ENCODE measurements around the gene THRB.
A peak's percentile ranks its signal among the peaks of the same experiment; 100 is the strongest.

The THRB gene

DNA sequence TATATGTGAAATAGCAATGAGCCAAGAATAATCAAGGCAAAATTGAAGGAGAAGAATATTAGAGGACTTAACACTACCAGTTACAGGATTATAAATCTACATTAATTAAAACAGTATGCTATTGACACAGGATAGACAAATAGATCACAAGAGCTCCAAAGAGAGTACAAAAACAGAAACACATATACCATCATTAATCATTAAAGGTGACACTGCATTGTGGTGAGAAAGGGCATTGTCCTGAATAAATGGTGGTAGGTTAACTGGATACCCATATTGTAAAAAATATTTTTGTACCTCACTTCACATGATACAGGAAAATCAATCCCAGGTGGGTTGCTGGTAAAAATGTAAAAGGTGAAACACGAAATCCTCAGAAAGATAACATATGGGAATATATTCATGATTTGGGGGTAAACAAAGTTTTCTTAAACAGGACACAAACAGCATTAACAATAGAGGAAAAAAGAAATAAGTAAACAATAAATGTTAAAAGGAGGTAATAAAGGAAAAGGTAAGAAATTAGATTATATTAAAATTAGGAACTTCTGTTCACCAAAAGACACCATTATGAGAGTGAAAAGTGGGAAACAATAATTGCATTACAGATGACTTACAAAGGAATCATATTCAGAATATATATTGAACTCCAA, 145.2 kb downstream of the THRB start:
- no peak for DNase-seq (ENCODE audit: low spot score)

DNA sequence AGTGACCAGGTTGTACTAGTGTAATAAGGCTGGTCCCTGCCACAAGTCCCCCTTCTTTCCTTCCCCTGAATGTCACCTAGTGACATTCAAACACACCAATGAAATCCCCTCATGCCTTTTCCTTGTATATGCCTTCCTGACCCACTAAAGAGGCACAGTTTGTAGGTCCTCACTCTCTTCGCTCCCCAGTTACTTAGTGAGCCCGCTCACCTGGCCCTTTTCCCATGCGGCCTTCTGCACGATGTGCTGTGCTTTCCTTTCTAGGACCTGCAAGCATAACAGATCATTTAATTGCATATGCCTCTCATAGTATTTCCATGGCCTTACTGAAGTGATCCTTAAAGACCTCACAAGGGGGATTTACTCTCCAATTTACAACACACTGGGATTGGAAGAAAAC, 146.3 kb downstream of the THRB start:
- DNase-seq (ENCODE audit: low spot score), result no peak

DNA sequence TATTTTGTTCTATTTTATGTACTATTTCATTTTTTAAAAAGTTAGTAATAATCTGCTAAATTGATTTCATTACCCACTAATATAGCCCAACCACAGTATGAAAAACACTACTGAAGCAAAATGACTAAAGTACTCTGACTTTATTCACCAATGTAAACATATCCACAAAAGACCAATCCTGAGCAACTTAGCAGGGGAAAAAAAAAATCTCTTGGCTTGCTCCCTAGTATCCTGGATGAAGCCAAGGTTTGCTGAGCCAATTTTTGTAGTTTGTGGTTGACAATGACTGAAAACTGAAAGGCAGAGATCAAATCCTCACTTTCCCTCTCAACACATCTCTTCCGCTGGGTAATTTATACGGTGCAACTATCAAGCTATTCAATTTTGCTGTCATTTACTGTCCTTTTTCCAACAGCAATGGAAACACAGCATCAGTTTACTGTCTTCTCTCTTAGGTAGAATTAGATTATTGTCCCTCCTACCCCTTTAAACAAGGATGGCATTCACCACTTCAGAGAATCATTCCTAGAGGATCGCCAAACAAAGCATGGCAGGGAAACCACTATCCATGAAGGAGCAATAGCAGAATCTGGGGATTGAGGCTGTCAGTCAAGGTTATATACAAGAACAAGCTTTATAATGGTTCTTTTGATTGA, 149.7 kb downstream of the THRB start:
- DNase-seq (ENCODE audit: low spot score), result peak; percentile 24

- no peak for DNase-seq (ENCODE audit: low spot score)
Observed at GRCh38 chr3:24343084-24343783, 151.4 kb downstream of the THRB start.

- no peak for DNase-seq (ENCODE audit: low spot score)
Observed at GRCh38 chr3:24342275-24342674, 152.4 kb downstream of the THRB start.

DNA sequence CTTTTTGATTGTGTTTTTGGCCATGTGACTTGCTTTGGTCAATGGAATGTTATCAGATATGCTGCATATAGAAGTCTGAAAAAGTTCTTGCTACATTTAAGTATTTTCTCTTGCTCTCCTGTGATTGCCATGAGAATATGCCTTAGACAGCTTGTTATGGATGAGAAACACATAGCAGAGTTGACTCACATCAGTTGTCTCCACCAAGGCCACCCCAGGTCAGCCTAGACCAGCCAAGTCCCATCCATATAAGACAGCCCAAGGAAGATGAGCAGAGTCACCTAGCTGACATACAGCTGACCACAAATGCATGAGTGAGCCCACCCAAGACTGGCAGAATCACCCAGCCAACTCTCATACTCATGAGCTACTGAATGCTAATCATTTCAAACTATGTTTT, 153.0 kb downstream of the THRB start:
- DNase-seq (ENCODE audit: low spot score), result no peak

- no peak for DNase-seq (ENCODE audit: low spot score)
Observed at GRCh38 chr3:24340966-24341365, 153.7 kb downstream of the THRB start.

DNA sequence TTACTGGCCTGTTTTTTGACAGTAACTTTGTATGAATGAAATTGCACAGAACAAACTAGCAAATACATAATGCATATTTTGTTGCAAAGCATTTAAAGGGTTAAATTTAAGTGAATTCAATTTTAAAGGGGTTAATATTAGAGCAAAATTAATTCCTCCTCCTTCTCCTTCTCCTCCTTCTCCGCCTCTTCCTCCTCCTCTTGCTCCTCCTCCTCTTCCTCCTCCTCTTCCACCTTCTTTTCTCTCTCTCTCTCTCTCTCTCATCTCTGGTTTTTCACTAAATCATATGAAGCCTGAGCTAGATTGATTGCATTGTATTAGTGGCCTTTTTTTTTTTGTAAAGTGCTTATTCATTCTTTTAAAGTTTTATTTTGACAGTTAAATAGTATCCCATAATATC, 154.5 kb downstream of the THRB start:
- no peak for DNase-seq (ENCODE audit: low spot score)

DNA sequence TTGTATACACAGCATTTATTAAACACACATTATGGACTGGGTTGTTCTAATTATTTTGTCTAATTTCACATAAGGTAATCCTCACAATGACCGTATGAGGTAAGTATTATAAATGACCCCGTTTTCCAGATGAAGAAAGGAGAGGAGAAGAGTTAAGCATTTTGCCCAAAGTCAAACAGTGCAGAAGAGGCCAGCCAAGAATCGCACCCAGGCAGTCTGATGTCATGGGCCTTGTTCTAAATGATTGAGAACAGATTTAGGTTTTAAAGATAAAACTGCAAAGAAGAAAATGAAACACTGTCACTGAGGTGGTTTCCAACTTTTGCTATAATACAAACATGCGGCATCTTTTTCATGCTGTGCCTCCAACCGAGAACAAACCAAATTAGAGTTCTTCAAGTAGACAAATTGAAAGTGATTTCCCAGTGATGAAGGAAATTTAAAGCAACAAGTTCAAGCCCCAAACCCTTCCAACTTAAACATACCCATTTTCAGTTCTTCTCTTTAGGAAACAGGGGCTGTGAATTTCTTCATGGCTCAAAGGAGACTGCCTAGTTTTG, 155.3 kb downstream of the THRB start:
- DNase-seq (ENCODE audit: low spot score), result no peak

DNA sequence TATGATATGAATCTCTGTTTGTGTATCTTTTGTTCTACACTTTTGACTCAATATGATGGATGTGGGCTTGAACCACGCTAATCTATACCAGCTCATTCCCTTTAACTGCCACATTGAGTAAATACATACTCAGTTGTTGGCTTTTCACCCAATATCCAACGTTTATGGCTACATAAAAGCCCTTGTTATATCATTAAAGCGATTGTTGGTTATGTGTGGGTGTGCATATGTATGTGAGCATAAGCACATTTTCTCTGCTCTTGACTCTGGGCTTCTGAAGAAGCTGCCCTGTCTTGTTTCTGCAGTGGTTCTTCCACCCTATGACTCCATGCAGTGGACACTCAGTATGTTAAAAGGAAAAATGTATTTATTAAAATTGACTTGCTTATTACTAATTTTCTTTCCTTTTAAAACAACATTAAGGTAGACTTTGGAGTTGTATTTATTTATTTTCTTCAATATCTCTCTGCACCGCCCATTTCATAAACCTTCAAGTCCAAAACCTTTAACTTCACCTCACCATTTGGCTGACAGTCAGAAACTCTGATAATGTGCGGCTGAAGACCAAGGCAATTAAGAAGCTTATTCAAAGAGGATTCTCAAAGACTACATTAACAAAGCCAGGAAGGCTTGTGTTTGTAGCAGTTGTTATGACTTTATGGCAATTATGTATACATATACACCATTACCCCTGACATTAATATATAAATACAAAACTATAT, 156.1 kb downstream of the THRB start:
- DNase-seq (ENCODE audit: low spot score), result no peak

- DNase-seq (ENCODE audit: low spot score), result peak; percentile 84
Observed at GRCh38 chr3:24336101-24336500, 158.5 kb downstream of the THRB start.

DNA sequence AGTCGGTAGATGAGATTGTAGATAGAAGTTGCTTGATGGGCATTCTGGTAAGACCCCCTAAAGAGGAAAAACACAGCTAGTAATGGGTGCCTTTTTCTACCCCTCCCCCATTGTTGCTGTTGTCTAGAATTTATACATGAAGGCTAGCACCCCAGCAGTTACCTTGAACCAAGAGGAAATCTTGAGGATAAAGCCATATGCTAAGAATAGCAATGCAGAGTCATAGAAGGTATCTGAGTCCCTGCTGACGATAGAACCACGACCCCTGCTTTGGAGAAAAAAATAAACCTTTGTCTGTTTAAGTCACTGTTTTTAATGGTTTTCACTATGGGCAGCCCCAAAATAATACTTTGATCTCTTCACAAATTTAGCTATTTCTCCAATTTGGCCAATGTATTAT, 162.6 kb downstream of the THRB start:
- no peak for DNase-seq (ENCODE audit: low spot score)

GRCh38 chr3:24323272-24323671, 171.4 kb downstream of the THRB start:
- DNase-seq (ENCODE audit: low spot score), result no peak

DNA sequence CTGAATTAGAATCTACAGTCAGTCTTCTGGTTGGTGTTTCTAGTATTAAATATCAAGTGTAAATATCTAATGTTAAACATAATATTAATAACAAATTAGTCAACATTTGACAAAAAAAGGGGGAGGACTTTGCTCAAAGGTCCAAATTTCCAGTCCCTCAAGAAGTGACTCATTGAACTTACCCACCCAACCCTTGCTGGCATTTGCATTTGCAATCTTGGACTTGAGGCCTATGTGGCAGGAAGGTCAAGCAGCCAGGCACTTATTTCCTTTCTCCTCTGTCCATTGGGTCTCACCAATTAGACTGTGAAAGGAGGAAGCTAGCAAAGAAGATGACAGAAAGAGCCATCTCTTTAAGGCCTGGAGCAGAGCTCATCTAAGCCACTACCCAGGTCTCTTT, 174.0 kb downstream of the THRB start:
- DNase-seq (ENCODE audit: low spot score), result no peak

GRCh38 chr3:24318677-24319287, 175.9 kb downstream of the THRB start:
- no peak for DNase-seq (ENCODE audit: low spot score)

DNA sequence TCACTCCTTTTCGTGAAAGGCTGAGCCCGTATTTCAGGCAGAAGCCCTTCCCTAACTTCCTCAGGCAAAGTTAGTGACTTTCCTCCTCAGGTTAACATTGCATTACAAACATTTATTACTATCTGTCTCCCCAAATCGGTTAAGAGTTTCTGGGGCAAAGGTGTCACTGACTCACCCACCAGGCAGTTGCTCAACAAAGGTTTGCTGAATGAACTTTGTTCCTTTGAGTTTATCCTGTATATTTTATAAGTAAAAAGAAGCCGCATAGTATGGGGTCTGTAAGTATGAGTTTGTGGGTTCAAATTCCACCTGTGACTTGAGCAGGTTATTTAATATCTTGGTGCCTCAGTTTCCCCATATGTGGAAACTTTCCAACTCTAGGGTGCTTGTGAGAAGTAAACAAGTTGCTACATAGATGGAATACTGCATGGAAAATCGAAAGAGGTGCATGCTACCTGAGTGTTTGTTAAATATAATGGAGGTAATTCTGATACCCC, 177.7 kb downstream of the THRB start:
- no peak for DNase-seq (ENCODE audit: low spot score)

GRCh38 chr3:24315971-24316370, 178.7 kb downstream of the THRB start:
- no peak for DNase-seq (ENCODE audit: low spot score)

GRCh38 chr3:24315356-24315755, 179.3 kb downstream of the THRB start:
- DNase-seq (ENCODE audit: low spot score), result no peak

DNA sequence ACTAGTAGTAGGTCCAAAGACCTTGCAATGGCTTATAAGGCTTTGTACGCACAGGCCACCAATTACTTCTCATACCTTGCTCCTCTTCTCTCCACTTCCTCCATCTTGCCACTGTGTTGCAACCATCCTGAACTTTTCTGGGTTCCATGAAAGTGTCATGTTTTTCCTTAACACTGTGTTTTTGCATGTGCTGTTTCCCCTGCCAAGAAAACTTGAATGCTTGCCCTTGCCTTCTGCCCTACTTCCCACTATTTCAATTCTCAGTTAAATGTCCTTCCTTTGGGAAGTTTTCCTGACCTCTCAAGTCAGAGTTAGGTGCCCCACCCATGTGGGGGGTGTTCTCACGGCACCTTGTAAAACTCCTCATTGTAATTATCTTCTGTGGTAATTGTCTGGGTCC, 182.8 kb downstream of the THRB start:
- no peak for DNase-seq (ENCODE audit: low spot score)

- DNase-seq (ENCODE audit: low spot score), result no peak
Observed at GRCh38 chr3:24310887-24311286, 183.8 kb downstream of the THRB start.

DNA sequence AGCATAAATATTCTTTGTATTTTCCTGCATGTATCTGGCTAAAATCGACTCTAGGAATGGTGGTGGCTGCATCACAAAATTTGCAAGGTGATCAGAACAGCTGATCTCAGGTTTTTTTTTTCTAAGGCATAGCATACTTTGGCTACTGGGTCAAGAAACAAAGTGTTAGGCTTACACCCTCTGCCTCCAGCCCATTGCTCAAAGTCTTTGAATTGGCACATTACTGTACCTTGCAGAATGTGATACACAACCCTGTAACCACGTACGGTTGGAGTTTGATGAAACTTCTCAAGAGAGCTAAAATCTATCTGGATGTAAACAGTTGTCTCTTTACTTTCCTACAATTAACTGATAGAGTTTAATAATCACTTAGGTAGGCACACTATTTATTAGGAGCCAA, 188.1 kb downstream of the THRB start:
- DNase-seq (ENCODE audit: low spot score), result no peak

All from globus pallidus (tissue), 1 donor.